B cell (primary cell): ENCODE measurements around the gene GPT2.

Experiments used
- EZH2 ChIP-seq: IDR thresholded peaks from 2 replicates; pipeline ENCODE4 v1.6.1; 2012; ENCODE audit warnings: borderline replicate concordance, low read depth, mild to moderate bottlenecking, moderate library complexity, low read length; ENCODE audit not compliant: insufficient read depth, poor library complexity, severe bottlenecking
- TF ChIP-seq, protein P1 (sequence below): fragments of 200-600 bp; IDR thresholded peaks from one replicate; pipeline ENCODE4 v1.8.0; 2022; ENCODE audit warnings: antibody characterized with exemption, mild to moderate bottlenecking

DNA sequence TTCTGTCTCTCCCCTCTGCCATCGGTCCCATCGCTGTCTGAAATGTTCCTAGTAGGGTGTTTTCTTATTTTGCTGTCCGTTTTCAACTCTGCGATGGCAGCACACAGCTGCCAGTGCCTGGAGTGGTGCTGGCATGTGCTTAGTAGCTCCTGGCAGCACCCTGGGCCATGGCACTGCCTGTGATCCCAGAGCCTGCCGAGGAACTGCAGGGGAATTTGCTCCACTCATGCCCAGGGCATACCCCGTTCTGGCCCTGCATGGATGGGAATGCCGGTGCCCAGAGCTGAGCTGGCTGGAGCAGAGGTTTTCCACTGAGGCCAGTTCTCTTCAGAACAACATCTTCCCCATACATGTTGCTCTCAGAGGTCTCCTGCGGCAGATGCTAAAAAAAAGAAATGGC, 43.1 kb downstream of the GPT2 start:
- TF ChIP-seq, protein P1, sequence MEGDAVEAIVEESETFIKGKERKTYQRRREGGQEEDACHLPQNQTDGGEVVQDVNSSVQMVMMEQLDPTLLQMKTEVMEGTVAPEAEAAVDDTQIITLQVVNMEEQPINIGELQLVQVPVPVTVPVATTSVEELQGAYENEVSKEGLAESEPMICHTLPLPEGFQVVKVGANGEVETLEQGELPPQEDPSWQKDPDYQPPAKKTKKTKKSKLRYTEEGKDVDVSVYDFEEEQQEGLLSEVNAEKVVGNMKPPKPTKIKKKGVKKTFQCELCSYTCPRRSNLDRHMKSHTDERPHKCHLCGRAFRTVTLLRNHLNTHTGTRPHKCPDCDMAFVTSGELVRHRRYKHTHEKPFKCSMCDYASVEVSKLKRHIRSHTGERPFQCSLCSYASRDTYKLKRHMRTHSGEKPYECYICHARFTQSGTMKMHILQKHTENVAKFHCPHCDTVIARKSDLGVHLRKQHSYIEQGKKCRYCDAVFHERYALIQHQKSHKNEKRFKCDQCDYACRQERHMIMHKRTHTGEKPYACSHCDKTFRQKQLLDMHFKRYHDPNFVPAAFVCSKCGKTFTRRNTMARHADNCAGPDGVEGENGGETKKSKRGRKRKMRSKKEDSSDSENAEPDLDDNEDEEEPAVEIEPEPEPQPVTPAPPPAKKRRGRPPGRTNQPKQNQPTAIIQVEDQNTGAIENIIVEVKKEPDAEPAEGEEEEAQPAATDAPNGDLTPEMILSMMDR, result no peak
- TF ChIP-seq EZH2, result no peak
